Renal cortical epithelial cell (primary cell): ENCODE data around the gene NEURL1. TPM values are rescaled to one million over a fixed set of nuclear protein-coding genes. Genes with fewer than 3 reads are reported as not detected.

ENCODE experiments used
- DNase-seq: peaks from one replicate; pipeline ENCODE4 v3.0.0-alpha.2; 2011; ENCODE audit warnings: low read depth
- total RNA-seq: library from RNA; depleted of rRNA; stranded (reverse); fragments of >200 nt; gene quantifications from 2 replicates; pipeline ENCODE4 v1.2.3, GENCODE V29; 2014

The NEURL1 gene
- total RNA-seq, 1 donor from 2014 or later: 0.05 TPM

GRCh38 chr10:103564116-103564501, 70.6 kb downstream of the NEURL1 start:
- no peak for DNase-seq

GRCh38 chr10:103564776-103565520, 71.4 kb downstream of the NEURL1 start:
- DNase-seq: no peak

- no peak for DNase-seq
Measured at GRCh38 chr10:103566536-103566935, 73.0 kb downstream of the NEURL1 start.

- no peak for DNase-seq
Measured at GRCh38 chr10:103568505-103568904, 75.0 kb downstream of the NEURL1 start.

GRCh38 chr10:103569896-103570295, 76.4 kb downstream of the NEURL1 start:
- DNase-seq: no peak

- no peak for DNase-seq
Measured at GRCh38 chr10:103570844-103571655, 77.5 kb downstream of the NEURL1 start.

GRCh38 chr10:103571656-103571975, 78.1 kb downstream of the NEURL1 start:
- no peak for DNase-seq

- peak; percentile 70 for DNase-seq
Measured at GRCh38 chr10:103572347-103573204, 79.1 kb downstream of the NEURL1 start.

GRCh38 chr10:103573205-103573487, 79.6 kb downstream of the NEURL1 start:
- no peak for DNase-seq

- DNase-seq: no peak
Measured at GRCh38 chr10:103574097-103575061, 80.9 kb downstream of the NEURL1 start.

GRCh38 chr10:103575416-103576075, 82.0 kb downstream of the NEURL1 start:
- no peak for DNase-seq

- DNase-seq: no peak
Measured at GRCh38 chr10:103576076-103576471, 82.6 kb downstream of the NEURL1 start.

- no peak for DNase-seq
Measured at GRCh38 chr10:103576862-103577261, 83.4 kb downstream of the NEURL1 start.

- DNase-seq: peak; percentile 74
Measured at GRCh38 chr10:103578782-103579382, 85.4 kb downstream of the NEURL1 start.

GRCh38 chr10:103580011-103580410, 86.5 kb downstream of the NEURL1 start:
- no peak for DNase-seq

- no peak for DNase-seq
Measured at GRCh38 chr10:103580430-103580829, 86.9 kb downstream of the NEURL1 start.

GRCh38 chr10:103581499-103581898, 88.0 kb downstream of the NEURL1 start:
- no peak for DNase-seq

- no peak for DNase-seq
Measured at GRCh38 chr10:103582331-103583123, 89.0 kb downstream of the NEURL1 start.

GRCh38 chr10:103583871-103584215, 90.3 kb downstream of the NEURL1 start:
- DNase-seq: no peak
